ENCODE measurements around the gene DIS3L2.
"Not testable (repeated sequence)": the region's sequence is repeated elsewhere in the genome, so short reads cannot be mapped to it uniquely, and the experiment has no call there.

The DIS3L2 gene

GRCh38 chr2:232351686-232352510 is 390.4 kb downstream of the DIS3L2 start:
- DNase-seq: no peak

GRCh38 chr2:232352511-232353091 is 391.1 kb downstream of the DIS3L2 start:
- no peak for DNase-seq

DNA sequence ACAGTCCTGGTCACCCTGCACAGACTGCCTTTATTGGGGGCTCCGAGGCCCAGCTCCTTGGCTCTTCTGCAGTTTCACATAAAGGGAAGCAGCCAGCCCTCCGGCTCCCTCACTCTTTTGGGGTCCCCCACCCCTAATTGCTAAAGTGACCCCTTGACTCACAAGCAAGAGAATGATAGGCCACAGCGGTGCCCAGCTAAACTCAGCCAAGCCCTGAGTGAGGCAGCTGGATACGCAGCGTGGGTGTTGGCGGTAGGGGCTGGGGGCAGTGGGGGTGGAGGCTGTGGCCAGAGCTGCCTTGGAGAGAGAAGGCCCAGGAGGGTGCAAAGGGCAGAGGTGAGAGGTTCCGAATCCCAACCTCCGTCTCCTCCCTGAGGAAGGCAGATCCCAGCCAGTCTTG is 391.6 kb downstream of the DIS3L2 start:
- DNase-seq: no peak

DNA sequence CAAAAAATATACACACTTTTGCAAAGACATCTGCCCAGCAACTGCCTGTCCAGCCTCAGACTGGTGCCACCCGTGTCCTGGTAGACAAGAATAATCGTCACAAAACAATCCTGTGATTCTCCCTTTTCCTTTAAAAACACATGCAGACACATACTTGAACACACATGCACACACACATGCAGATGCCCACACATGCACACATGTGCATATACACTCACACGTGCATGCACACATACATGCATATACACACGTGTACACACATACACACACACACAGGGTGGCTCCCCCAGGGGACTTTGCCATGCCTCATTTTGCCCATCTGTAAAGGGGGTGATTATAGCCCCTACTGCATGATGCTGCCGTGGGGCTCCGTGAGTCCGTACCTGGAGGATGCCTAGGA is 392.1 kb downstream of the DIS3L2 start:
- DNase-seq: no peak

- no peak for DNase-seq
Observed at GRCh38 chr2:232354069-232354468, 392.6 kb downstream of the DIS3L2 start.

GRCh38 chr2:232361646-232362045 is 400.1 kb downstream of the DIS3L2 start:
- DNase-seq: no peak

DNA sequence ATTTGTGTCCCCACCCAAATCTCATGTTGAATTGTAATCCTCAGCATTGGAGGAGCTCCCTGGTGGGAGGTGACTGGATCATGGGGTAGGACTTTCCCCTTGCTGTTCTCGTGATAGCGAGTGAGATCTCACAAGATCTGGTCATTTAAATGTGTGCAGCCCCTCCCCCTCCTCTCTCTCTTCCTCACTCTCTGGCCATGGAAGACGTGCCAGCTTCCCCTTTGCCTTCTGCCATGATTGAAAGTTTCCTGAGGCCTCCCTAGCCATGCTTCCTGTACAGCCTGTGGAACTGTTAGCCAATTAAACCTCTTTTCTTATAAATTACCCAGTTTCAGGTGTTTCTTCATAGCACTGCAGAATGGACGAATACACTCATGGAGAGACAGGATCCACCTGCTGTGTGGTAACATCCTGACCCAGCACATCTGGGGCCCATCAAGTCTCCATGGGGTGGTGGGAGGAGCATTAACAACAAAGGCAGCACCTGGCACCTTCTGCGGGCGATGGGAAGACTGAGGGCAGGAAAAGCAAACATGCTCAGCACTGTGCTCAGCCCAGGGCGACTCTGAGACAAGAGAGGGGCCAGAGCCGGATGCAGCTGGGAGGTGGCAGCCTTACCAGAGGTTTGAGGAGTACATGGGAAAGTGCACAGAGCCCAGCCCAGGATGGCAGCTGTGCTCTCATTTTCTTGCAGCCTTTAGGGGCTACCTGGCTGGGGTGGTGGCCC is 400.8 kb downstream of the DIS3L2 start:
- DNase-seq: no peak

DNA sequence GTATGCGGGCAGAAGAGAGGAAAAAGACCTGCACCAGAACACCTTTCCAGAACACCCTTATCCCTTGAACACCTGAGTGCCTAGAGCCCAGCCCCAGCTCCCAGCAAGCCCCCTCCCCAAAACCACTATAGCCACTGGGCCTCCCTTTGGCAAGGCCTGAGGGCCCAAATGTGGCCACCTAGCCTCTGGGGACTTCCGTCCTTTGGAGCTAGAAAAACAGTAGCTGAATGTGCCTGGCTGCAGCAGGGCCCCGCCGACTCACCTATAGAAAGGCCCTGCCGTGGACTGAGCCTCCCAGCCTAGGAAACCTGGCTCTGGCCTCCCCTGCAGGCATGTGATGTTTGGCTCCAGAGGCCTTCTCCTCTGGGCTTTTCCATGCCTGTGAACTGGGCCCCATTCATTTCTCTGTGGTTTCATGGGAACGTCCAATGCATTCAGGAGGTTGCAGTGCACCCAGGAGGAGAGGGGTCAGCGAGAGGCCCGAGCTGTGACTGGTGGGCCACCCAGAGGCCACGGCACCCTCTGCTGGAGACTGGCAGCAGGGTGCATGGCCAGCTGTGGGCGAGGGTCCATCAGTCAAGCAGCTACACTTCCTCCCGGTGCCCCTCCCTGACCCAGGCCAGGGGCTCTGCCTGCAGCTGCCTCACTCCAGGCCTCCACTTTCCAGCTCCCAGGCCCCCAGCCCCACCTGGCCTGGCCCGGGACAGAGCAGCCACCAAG is 401.7 kb downstream of the DIS3L2 start:
- not testable (repeated sequence) for DNase-seq

DNA sequence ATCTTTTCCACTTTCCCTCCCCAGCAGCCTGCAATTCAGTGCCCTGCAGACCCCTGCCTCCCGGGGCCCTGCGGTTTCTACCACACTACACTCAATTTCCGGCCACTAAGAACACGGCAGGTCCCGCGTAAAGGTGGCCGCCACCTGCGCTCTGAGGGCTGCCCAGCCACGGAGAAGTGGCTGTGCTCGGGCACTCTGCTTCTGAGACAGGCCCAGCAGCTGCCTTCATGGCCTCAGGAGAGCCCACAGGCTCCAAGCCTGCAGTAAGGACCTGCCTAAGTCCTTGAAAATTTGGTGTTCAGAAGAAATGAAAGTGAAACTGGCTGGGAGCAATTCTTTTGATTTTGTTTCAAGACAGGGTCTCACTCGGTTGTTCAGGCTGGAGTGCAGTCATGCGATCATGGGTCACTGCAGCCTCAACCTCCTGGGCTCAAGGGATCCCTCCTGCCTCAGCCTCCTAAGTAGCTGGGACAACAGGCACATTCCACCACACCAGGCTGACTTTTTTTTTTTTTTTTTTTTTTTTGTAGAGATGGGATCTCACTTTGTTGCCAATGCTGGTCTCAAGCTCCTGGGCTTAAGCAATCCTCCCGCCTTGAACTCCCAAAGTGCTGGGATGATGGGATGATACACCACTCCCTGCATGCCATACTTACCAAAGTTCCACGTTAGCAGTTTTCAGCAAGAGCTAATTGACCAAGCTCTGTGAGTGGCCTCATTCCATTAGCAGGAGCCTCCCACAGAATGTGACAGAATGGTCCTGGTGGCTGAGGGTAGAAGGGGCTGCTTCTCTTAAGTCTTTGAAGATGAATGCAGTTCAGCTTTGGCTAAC is 402.5 kb downstream of the DIS3L2 start:
- DNase-seq: no peak

DNA sequence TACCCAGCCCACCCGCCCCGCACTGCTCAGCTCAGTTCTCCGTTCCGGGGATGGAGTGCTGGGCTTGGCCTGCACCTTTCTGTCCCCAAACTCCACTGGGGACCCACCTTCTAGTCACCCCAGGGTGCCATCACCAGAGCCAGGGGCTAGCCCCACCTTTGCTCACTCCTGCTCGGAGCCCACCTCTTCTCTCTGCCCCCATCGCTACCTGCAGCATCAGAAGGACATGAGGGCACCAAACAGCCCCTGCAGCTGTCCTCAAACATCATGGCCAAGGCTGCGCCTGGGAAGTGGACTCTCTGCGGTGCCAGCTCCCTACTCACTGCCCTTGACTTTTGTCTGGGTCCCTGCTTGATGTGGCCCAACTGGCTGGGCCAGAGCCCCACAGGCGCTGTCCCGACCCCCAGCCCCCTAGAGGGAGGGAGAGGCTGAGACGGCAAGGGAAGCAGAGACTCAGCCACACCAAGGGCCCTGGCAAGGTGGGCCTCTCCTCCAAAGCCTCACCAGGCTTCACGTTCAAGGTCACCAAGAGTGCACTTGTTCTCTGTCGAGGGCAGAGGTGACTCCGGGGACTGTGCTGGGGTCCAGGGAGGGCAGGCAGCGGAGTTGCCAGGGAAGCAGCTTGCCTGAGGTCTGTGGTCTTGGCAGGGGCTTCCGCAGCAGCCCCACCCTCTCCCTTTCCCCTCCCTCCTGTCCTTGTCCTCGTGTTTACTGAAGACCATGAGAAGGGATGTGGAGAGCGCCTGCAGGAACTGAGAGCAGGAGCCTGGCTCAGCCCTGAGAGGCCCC is 403.5 kb downstream of the DIS3L2 start:
- not testable (repeated sequence) for DNase-seq

DNA sequence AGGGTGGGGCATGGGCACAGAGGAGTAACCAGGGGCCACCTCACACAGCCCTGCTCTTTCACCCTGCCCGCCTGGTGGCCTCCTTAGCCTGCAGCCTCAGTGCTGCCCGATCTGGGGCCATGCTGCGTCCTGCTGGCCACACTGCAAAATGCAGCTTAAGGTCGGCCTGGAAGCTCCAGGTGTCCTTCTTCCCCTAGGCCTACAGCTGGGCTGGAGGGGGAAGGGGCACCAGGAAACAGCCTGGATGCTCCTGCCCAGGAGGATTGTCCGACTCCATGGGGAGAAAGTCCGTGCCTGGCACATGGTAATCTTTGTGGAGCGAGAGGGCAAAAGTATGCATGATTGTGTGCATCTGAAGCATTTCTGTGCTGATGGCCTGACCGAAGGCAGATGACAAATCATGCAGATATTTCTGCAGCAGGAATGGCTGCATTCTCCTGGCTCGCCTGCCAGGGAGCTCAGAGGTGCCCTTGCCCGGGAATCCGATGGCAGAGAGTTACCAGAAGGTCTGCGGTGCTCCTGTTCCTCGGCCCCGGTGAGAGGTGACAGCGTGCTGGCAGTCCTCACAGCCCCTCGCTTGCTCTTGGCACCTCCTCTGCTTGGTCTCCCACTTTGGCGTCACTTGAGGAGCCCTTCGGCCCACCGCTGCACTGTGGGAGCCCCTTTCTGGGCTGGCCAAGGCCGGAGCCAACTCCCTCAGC is 404.3 kb downstream of the DIS3L2 start:
- DNase-seq: no peak

GRCh38 chr2:232366461-232366860 is 404.9 kb downstream of the DIS3L2 start:
- not testable (repeated sequence) for DNase-seq

- DNase-seq: no peak
Observed at GRCh38 chr2:232367016-232367415, 405.5 kb downstream of the DIS3L2 start.

GRCh38 chr2:232367591-232368233 is 406.2 kb downstream of the DIS3L2 start:
- no peak for DNase-seq

- no peak for DNase-seq
Observed at GRCh38 chr2:232368311-232368731, 406.8 kb downstream of the DIS3L2 start.

DNA sequence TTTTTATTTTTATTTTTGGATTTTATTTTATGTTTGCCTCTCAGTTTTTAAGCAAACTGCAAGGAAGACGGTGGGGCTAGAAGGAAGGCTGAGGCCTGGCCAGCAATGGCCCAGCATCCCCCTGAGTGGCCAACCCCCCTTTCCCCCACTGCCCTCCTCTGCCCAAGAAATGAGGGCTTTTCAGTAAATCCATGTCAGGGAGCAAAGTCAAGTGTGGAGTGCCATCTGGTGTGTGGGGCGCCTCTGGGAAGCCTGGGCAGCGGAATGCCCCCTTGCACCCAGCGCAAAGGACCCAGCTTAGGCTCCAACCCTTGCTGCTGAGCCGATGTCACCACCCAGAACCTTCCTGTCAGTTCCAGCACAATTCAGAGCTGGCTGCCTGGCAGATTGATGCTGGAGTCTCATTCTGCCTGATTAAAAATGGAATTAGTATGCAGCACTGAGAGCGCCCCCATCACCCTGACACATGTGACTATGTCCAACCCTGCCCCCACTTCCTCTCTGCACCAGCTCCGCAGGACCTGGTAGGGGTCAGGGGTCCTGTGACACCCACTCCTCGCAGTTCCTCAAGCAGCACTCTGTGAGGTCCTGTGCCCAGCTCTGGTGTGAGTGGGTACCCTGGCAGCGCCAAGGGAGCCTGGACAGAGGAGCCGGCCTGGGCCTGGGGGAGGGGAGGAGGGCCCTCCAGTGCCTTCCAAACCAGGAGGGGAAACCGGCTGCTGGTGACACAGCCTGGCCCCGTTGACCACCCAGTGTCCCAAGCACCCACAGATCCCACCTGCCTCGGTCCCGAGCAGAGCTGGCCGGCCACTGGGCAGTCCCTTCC is 407.8 kb downstream of the DIS3L2 start:
- no peak for DNase-seq

DNA sequence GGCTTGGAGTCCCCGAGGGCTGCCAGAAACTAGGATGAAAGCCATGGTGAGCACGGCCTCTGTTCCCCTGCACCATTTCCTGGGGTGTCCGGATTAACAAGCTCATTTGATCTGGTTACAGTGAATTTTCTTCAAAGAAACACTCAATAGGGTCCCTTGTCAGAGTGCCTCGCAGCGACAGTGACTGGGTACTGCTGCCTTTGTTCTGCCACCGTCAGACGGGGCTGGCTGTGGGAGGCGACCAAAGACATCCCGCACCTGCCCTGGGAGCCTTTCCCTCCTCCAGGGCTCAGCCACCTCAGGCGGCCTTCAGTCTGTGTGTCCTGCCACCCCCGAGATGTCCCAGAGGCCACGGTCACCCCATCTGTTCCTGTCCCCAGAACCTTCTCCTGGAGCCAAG is 408.5 kb downstream of the DIS3L2 start:
- not testable (repeated sequence) for DNase-seq

- no peak for DNase-seq
Observed at GRCh38 chr2:232372231-232373208, 411.0 kb downstream of the DIS3L2 start.

Data from fibroblast of skin of abdomen (primary cell).